ENCODE data around the gene CAMK1D. TPM values are rescaled to one million over a fixed set of nuclear protein-coding genes. Genes with fewer than 3 reads are reported as not detected.

CAMK1D gene
- total and polyA plus RNA-seq, 9 donors = 1.8 to 11.7 (median 5.5) TPM

DNA sequence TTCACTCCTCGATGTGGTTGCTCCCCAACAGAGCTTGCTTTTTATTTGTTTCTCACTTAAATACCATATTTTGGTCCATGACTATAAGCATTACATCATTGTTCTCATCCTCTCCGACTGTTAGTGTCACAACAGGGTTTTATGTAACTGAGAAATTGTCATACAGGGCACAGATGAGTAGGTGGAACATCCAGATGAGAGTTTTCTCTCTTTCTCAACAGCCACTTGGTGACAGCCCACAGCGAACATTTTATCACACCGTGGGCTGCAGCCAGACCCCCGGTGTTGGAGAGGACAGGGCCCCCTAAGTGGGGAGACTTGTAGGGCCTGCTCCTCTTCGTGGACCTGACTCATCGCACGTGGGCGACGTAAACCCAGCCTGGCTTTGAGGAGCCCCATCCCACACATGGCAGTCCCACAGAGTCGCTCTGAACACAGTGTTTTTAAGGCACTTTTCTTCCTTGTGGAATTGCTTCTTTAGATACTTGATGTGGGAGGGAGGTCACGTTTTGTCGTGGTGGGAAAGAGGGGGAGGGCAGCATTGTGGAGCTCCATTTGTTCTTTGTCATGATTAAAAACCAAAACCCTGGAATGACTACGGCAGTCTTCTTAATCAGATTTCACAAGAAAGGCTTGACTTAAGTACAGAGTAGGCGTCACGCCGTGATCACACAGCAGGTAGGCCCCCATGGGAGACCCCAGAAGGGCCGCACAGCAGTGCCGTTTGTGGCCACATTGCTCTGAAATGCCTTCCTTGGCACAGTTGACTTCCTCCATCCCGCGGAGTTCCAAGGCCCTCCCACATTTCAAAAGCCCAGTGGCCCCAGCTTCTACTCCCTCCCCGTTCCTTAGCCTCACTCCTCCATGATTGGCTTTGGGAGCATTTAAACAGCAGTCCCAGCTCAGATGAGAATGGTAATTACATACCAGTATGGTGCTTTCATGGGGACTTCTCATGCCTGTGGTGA is 431.6 kb downstream of the CAMK1D start:
- Histone ChIP-seq H3K4me1 (ENCODE audit: insufficient read depth) (peaks cover 2% of the 10 kb centered on the region), H3K27ac (no peak overlapping the region), H3K27me3 (no peaks in the 10 kb centered on the region), H3K9me3 (no peaks in the 10 kb centered on the region), H3K4me3 (no peak overlapping the region), H3K36me3 (no peaks in the 10 kb centered on the region)
- intact Hi-C loops (cut with DNase I) = loop anchor here in 3 of 4 donors (5.0 to 10.0 kb wide), 2 partner anchors 121 to 124 kb away; no protein-coding TSS in a partner anchor
- WGBS, 3 donors = 61 to 68% (median 67%) methylated on average over 22 of the region's 22 CpGs
- TF ChIP-seq EP300 (IDR thresholded peaks at IDR 0.05) = no peak
- TF ChIP-seq POLR2A (IDR thresholded peaks at IDR 0.05) = no peak
- TF ChIP-seq, protein P1, sequence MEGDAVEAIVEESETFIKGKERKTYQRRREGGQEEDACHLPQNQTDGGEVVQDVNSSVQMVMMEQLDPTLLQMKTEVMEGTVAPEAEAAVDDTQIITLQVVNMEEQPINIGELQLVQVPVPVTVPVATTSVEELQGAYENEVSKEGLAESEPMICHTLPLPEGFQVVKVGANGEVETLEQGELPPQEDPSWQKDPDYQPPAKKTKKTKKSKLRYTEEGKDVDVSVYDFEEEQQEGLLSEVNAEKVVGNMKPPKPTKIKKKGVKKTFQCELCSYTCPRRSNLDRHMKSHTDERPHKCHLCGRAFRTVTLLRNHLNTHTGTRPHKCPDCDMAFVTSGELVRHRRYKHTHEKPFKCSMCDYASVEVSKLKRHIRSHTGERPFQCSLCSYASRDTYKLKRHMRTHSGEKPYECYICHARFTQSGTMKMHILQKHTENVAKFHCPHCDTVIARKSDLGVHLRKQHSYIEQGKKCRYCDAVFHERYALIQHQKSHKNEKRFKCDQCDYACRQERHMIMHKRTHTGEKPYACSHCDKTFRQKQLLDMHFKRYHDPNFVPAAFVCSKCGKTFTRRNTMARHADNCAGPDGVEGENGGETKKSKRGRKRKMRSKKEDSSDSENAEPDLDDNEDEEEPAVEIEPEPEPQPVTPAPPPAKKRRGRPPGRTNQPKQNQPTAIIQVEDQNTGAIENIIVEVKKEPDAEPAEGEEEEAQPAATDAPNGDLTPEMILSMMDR (IDR thresholded peaks at IDR 0.05) = no peak
- DNase-seq = no peak

DNA sequence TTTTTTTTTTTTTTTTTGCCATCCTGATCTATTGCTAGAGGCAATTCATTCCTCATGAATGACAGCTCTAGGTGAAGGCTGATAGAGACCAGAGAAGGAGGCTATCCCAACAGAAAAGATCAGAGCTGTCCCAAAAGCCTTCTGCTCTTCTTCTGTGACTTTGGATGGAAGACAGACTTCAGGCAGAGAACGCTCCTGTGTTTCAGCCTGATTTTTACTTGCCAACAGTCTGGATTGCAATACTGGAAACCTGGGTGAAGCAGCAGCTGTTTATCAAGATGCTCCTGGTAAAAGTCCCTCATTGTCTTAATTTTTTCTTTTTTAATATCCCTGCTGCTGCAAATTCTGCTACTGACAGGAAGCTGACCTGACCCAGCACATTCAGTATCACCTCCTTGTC is 432.6 kb downstream of the CAMK1D start:
- TF ChIP-seq EP300 (IDR thresholded peaks at IDR 0.05) (no peak), POLR2A (IDR thresholded peaks at IDR 0.05) (no peak)
- TF ChIP-seq, protein P1 (IDR thresholded peaks at IDR 0.05) = no peak
- Histone ChIP-seq H3K27ac (no peak overlapping the region), H3K4me1 (ENCODE audit: insufficient read depth) (peaks cover 2% of the 10 kb centered on the region), H3K36me3 (no peaks in the 10 kb centered on the region), H3K9me3 (no peaks in the 10 kb centered on the region), H3K4me3 (no peak overlapping the region), H3K27me3 (no peaks in the 10 kb centered on the region)
- 39 to 61% (median 50%) methylated on average over 1 of the region's 1 CpG for WGBS, 3 donors
- intact Hi-C loops (cut with DNase I) = loop anchor here in 3 of 4 donors (5.0 to 10.0 kb wide), 2 partner anchors 120 to 123 kb away; no protein-coding TSS in a partner anchor
- no peak for DNase-seq

DNA sequence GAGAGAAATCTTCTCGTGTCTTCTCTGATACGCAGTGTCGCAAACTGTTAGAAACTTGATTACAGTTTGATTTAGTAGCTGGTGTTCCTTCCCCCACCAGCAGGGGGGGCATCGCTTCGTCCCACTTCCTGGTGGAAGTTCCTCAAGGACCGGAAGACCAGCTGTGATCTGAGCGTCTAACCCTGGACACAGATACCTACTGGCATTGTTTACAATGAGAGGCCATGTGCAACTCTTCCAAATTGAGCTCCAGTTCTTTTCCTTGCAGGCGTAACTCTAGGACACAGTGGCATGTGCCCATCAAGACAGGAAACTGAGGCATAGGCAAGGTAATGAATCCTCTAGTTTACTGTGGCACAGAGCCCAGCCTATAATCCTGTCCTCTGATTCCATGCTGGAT is 433.2 kb downstream of the CAMK1D start:
- no peaks in the 10 kb centered on the region for H3K9me3 ChIP-seq
- H3K36me3 ChIP-seq = no peaks in the 10 kb centered on the region
- H3K4me1 ChIP-seq (ENCODE audit: insufficient read depth) = peaks cover 2% of the 10 kb centered on the region
- TF ChIP-seq, protein P1 (IDR thresholded peaks at IDR 0.05) = peak; percentile 34 to 62 (median 48)
- no peak for TF ChIP-seq EP300 (IDR thresholded peaks at IDR 0.05)
- no peak for TF ChIP-seq POLR2A (IDR thresholded peaks at IDR 0.05)
- WGBS, 3 donors = 45 to 54% (median 49%) methylated on average over 8 of the region's 8 CpGs
- H3K27ac ChIP-seq = no peak overlapping the region
- DNase-seq = peak; percentile 26 to 65 (median 49)
- intact Hi-C loops (cut with DNase I) = loop anchor here in 3 of 4 donors (5.0 to 10.0 kb wide), 2 partner anchors 120 to 122 kb away; no protein-coding TSS in a partner anchor
- H3K27me3 ChIP-seq = no peaks in the 10 kb centered on the region
- H3K4me3 ChIP-seq = no peak overlapping the region

DNA sequence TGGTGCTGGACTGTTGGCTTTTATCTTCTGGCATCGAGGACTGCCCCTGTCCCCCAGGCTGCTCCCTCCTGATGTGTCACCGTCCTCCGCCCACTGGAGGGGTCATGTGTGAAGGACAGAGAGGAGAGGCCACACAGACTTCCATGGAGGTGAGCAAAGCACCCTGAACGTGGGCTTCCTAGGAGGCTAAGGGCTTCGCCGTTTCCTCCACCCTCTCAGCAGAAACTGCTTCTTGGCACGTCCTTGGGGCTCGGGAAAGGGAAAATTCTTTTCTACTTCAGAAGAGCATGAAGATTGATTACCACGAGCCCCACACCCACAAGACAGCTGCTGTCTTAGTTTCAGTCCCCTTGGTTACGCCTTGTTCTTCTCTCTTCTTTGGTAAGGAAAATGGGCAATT is 433.9 kb downstream of the CAMK1D start:
- Histone ChIP-seq H3K4me3 (no peak overlapping the region), H3K27me3 (no peaks in the 10 kb centered on the region), H3K27ac (no peak overlapping the region), H3K4me1 (ENCODE audit: insufficient read depth) (peaks cover 2% of the 10 kb centered on the region), H3K36me3 (no peaks in the 10 kb centered on the region), H3K9me3 (no peaks in the 10 kb centered on the region)
- intact Hi-C loops (cut with DNase I) = loop anchor here in 3 of 4 donors (5.0 to 10.0 kb wide), 2 partner anchors 119 to 122 kb away; no protein-coding TSS in a partner anchor
- TF ChIP-seq, protein P1 (IDR thresholded peaks at IDR 0.05) = no peak
- TF ChIP-seq EP300 (IDR thresholded peaks at IDR 0.05) (no peak), POLR2A (IDR thresholded peaks at IDR 0.05) (no peak)
- DNase-seq = no peak
- whole genome bisulfite sequencing, 3 donors = 29 to 40% (median 37%) methylated on average over 10 of the region's 10 CpGs
